ENCODE measurements around the gene CCDC188. TPM values are rescaled to one million over a fixed set of nuclear protein-coding genes. Genes with fewer than 3 reads are reported as not detected.

The CCDC188 gene
- total and polyA plus RNA-seq, 9 of the 15 experiments (the other 6 are each of a cell fraction or from before 2014, with no cell fraction given): not detected

DNA sequence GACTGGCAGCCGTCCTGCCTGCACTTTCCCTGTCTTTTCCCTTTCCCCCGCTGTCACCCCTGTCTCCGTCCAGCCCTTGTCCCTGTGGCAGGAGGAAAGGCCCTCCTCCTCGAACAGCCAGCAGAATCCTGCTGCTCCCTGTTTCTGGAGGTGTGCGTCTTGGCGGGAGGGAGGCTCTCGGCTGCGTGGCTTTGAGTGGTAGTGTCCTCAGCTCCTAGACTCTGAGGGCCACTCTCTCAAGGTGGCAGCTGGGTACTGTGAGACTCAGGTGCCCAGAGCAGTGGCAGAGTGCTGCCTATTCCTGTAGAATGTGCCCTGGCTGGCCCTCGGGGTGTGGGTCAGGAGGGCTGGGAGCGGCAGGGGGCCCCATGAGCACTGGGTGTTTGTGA, 44.0 kb downstream of the CCDC188 start (continued):
- TF ChIP-seq ZNF23 (CRISPR knock-in tag; IDR thresholded peaks at IDR 0.05) (no peak), OTX1 (CRISPR knock-in tag; IDR thresholded peaks at IDR 0.05) (0 out of 2 replicates have a peak, but pooled peaks have one; percentile 64), KDM2B (CRISPR knock-in tag; IDR thresholded peaks at IDR 0.05) (no peak), ZNF778 (CRISPR knock-in tag; IDR thresholded peaks at IDR 0.05) (no peak), POLR2G (IDR thresholded peaks at IDR 0.05; ENCODE audit: low read depth, low read length) (peak; percentile 50), GATAD2B (IDR thresholded peaks at IDR 0.05; ENCODE audit: borderline replicate concordance) (no peak)
- TF ChIP-seq, protein P1, sequence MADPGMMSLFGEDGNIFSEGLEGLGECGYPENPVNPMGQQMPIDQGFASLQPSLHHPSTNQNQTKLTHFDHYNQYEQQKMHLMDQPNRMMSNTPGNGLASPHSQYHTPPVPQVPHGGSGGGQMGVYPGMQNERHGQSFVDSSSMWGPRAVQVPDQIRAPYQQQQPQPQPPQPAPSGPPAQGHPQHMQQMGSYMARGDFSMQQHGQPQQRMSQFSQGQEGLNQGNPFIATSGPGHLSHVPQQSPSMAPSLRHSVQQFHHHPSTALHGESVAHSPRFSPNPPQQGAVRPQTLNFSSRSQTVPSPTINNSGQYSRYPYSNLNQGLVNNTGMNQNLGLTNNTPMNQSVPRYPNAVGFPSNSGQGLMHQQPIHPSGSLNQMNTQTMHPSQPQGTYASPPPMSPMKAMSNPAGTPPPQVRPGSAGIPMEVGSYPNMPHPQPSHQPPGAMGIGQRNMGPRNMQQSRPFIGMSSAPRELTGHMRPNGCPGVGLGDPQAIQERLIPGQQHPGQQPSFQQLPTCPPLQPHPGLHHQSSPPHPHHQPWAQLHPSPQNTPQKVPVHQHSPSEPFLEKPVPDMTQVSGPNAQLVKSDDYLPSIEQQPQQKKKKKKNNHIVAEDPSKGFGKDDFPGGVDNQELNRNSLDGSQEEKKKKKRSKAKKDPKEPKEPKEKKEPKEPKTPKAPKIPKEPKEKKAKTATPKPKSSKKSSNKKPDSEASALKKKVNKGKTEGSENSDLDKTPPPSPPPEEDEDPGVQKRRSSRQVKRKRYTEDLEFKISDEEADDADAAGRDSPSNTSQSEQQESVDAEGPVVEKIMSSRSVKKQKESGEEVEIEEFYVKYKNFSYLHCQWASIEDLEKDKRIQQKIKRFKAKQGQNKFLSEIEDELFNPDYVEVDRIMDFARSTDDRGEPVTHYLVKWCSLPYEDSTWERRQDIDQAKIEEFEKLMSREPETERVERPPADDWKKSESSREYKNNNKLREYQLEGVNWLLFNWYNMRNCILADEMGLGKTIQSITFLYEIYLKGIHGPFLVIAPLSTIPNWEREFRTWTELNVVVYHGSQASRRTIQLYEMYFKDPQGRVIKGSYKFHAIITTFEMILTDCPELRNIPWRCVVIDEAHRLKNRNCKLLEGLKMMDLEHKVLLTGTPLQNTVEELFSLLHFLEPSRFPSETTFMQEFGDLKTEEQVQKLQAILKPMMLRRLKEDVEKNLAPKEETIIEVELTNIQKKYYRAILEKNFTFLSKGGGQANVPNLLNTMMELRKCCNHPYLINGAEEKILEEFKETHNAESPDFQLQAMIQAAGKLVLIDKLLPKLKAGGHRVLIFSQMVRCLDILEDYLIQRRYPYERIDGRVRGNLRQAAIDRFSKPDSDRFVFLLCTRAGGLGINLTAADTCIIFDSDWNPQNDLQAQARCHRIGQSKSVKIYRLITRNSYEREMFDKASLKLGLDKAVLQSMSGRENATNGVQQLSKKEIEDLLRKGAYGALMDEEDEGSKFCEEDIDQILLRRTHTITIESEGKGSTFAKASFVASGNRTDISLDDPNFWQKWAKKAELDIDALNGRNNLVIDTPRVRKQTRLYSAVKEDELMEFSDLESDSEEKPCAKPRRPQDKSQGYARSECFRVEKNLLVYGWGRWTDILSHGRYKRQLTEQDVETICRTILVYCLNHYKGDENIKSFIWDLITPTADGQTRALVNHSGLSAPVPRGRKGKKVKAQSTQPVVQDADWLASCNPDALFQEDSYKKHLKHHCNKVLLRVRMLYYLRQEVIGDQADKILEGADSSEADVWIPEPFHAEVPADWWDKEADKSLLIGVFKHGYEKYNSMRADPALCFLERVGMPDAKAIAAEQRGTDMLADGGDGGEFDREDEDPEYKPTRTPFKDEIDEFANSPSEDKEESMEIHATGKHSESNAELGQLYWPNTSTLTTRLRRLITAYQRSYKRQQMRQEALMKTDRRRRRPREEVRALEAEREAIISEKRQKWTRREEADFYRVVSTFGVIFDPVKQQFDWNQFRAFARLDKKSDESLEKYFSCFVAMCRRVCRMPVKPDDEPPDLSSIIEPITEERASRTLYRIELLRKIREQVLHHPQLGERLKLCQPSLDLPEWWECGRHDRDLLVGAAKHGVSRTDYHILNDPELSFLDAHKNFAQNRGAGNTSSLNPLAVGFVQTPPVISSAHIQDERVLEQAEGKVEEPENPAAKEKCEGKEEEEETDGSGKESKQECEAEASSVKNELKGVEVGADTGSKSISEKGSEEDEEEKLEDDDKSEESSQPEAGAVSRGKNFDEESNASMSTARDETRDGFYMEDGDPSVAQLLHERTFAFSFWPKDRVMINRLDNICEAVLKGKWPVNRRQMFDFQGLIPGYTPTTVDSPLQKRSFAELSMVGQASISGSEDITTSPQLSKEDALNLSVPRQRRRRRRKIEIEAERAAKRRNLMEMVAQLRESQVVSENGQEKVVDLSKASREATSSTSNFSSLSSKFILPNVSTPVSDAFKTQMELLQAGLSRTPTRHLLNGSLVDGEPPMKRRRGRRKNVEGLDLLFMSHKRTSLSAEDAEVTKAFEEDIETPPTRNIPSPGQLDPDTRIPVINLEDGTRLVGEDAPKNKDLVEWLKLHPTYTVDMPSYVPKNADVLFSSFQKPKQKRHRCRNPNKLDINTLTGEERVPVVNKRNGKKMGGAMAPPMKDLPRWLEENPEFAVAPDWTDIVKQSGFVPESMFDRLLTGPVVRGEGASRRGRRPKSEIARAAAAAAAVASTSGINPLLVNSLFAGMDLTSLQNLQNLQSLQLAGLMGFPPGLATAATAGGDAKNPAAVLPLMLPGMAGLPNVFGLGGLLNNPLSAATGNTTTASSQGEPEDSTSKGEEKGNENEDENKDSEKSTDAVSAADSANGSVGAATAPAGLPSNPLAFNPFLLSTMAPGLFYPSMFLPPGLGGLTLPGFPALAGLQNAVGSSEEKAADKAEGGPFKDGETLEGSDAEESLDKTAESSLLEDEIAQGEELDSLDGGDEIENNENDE (IDR thresholded peaks at IDR 0.05; ENCODE audit: low read depth, low read length): peak; percentile 14
